Mucosa of rectum (tissue), 2 donors: ENCODE data around the gene SPATA6L.
"Not testable (repeated sequence)": the region's sequence is repeated elsewhere in the genome, so short reads cannot be mapped to it uniquely, and the experiment has no call there.

Source experiments
- H3K27ac ChIP-seq, 2 donors: one replicate each; pipeline ENCODE4 v1.7.0; 2013; ENCODE audit warnings: inconsistent platforms in 2 of 2, low read depth in 2 of 2, low read length in 2 of 2
- H3K27me3 ChIP-seq, 2 donors: one replicate each; pipeline ENCODE4 v1.7.0; 2013; ENCODE audit warnings: low read length in 2 of 2; ENCODE audit not compliant: control insufficient read depth in 2 of 2, insufficient read depth in 2 of 2
- H3K36me3 ChIP-seq, 2 donors: one replicate each; pipeline ENCODE4 v1.7.0; 2013; ENCODE audit warnings: low read length in 2 of 2; ENCODE audit not compliant: control insufficient read depth in 2 of 2, insufficient read depth in 2 of 2
- H3K4me1 ChIP-seq, 2 donors: one replicate each; pipeline ENCODE4 v1.7.0; 2013; ENCODE audit warnings: low read length in 2 of 2, mild to moderate bottlenecking in 1 of 2; ENCODE audit not compliant: control insufficient read depth in 2 of 2, insufficient read depth in 2 of 2
- H3K4me3 ChIP-seq, 2 donors: one replicate each; pipeline ENCODE4 v1.7.0; 2013; ENCODE audit warnings: low read length in 2 of 2
- H3K9ac ChIP-seq, 2 donors: one replicate each; pipeline ENCODE4 v1.7.0; 2013; ENCODE audit warnings: low read length in 2 of 2, low read depth in 1 of 2, mild to moderate bottlenecking in 1 of 2
- H3K9me3 ChIP-seq, 2 donors: one replicate each; pipeline ENCODE4 v1.7.0; 2013; ENCODE audit warnings: low read length in 2 of 2; ENCODE audit not compliant: control insufficient read depth in 2 of 2
- donor health status: healthy.
- donor health status: Normal muscosa, but diverticular disease.

Gene SPATA6L

DNA sequence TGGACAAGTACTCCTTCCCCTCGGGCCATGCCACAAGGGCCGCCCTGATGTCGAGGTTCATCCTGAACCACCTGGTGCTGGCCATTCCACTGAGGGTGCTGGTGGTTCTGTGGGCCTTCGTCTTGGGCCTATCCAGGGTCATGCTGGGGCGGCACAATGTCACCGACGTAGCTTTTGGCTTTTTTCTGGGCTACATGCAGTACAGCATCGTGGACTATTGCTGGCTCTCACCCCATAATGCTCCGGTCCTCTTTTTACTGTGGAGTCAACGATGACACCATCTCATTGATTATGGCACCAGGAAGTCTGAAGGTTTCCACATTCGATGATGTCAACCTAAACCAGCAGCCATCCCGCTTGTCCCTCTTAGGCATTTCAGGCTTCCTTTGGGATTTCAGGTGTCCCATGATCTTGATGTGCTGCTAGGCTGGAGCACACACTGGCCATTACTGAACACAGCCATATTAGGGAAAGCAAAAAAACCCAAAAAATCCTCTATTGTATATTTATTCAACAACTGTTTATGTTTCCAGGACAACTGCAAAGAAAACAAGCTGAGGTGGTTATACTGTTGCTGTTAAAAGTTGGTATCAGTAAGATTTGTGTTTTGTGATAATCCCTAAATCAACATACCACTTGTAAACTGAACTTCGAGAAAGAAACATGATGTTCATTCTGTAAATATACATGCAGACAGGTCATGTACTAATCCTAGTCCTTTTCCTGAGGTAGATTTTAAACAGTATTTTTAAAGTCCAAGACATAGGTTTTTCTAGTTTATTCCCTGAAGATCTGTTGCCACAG is 3.1 kb downstream of the SPATA6L start:
- Histone ChIP-seq H3K9ac (peak overlapping the region; percentile 74 to 93), H3K27ac (peak overlapping the region; percentile 91 to 93)

DNA sequence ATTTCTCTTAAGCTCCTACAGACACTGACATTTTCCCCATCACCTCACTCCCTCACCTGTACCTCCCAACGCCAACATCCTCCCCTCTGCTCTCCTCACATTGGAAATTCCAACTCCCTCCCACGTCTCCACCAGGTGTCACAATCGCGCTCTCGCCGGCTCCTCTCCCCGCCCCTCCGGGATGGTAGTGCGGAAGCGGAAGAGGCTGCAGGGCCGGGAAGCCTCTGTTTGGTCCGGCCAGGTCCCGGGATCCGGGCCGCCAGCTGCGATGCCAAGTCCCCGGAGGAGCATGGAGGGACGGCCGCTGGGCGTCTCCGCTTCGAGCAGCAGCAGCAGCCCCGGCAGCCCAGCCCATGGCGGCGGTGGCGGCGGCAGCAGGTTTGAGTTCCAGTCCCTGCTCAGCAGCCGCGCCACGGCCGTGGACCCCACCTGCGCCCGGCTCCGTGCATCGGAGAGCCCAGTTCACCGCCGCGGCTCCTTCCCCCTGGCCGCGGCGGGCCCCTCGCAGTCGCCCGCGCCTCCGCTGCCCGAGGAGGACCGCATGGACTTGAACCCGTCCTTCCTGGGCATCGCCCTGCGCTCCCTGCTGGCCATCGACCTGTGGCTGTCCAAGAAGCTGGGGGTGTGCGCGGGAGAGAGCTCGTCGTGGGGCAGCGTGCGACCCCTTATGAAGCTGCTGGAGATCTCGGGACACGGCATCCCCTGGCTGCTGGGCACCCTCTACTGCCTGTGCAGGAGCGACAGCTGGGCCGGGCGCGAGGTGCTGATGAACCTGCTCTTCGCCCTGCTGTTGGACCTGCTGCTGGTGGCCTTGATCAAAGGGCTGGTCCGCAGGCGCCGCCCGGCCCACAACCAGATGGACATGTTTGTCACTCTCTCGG is 3.9 kb downstream of the SPATA6L start, which contains the start of gene PLPP6:
TSS of gene PLPP6 (plus strand) at position 187 of the 881 bp plus-strand sequence. CDS start at position 269, 82 bp downstream.
- Histone ChIP-seq H3K9me3 (no peaks in the 10 kb centered on the region), H3K27me3 (no peaks in the 10 kb centered on the region), H3K4me1 (peaks cover 25 to 30% of the 10 kb centered on the region in 2 donors), H3K36me3 (no peaks in the 10 kb centered on the region), H3K9ac (peak within 1 kb of the TSS; percentile 74 to 93), H3K27ac (peak within 1 kb of the TSS; percentile 91 to 93), H3K4me3 (peak within 1 kb of the TSS; percentile 86 to 93)

More for the DNA sequence above, 3.1 kb downstream of the SPATA6L start:
- Histone ChIP-seq H3K36me3 (no peaks in the 10 kb centered on the region), H3K4me1 (peaks cover 25 to 30% of the 10 kb centered on the region in 2 donors), H3K27me3 (no peaks in the 10 kb centered on the region), H3K9me3 (no peaks in the 10 kb centered on the region), H3K4me3 (peak overlapping the region; percentile 86 to 93)

GRCh38 chr9:4661611-4662010 is 4.7 kb downstream of the SPATA6L start:
- no peaks in the 10 kb centered on the region for H3K9me3 ChIP-seq
- H3K27me3 ChIP-seq, result no peaks in the 10 kb centered on the region
- peak overlapping the region in 1 of 2 donors; percentile 93 for H3K27ac ChIP-seq
- peaks cover 25 to 30% of the 10 kb centered on the region in 2 donors for H3K4me1 ChIP-seq
- H3K4me3 ChIP-seq, result peak overlapping the region; percentile 86 to 93
- H3K9ac ChIP-seq, result peak overlapping the region in 1 of 2 donors; percentile 93
- no peaks in the 10 kb centered on the region for H3K36me3 ChIP-seq

GRCh38 chr9:4661165-4661564 is 5.1 kb downstream of the SPATA6L start:
- Histone ChIP-seq H3K4me1 (peaks cover 25 to 30% of the 10 kb centered on the region in 2 donors), H3K9me3 (no peaks in the 10 kb centered on the region), H3K4me3 (no peak overlapping the region), H3K27ac (no peak overlapping the region), H3K9ac (no peak overlapping the region), H3K27me3 (no peaks in the 10 kb centered on the region), H3K36me3 (no peaks in the 10 kb centered on the region)

DNA sequence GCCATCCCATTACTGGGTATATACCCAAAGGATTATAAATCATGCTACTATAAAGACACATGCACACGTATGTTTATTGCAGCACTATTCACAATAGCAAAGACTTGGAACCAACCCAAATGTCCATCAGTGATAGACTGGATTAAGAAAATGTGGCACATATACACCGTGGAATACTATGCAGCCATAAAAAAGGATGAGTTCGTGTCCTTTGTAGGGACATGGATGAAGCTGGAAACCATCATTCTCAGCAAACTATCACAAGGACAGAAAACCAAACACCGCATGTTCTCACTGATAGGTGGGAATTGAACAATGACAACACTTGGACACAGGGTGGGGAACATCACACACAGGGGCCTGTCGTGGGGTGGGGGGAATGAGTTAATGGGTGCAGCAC is 5.6 kb downstream of the SPATA6L start:
- not testable (repeated sequence) for H3K27me3 ChIP-seq, H3K36me3 ChIP-seq, H3K9ac ChIP-seq, H3K4me3 ChIP-seq, H3K27ac ChIP-seq, H3K9me3 ChIP-seq
- peaks cover 25 to 28% of the 10 kb centered on the region in 2 donors for H3K4me1 ChIP-seq

DNA sequence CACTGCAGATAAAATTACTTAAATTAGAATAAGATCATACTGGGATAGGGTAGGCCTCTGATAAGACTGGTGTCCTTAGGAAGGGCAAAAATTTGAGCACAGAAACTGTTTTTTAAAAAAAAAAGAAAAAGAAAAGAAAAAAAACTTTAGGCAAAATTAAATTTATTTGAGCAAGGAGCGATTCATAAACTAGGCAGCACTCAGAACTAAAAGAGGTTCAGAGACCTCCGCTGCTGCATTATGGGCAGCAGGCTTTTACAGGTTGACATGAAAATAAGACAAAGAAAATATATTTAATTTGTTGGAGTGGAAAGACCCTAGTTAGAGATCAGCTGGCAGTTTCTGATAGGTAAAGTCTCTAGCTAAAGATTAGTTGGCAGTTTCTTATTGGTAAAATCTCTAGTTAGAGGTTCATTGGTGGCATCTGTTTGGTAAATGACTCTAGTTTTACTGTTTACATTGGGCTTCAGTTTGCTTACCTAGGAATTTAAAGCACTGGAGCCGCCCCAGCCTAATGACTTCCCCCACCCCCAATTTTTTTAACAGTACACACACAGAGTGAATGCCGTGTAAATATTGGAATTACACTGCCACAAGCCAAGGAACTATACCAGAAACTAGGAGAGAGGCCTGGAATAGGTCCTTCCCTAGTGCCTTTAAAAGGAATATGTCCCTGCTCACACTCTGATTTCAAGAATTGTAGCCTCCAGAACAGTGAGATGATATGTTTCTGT is 8.7 kb downstream of the SPATA6L start:
- H3K27me3 ChIP-seq, result no peaks in the 10 kb centered on the region
- no peaks in the 10 kb centered on the region for H3K9me3 ChIP-seq
- no peaks in the 10 kb centered on the region for H3K36me3 ChIP-seq
- no peak overlapping the region for H3K4me3 ChIP-seq
- H3K9ac ChIP-seq, result no peak overlapping the region
- peaks cover 0 to 2% of the 10 kb centered on the region in 2 donors for H3K4me1 ChIP-seq
- no peak overlapping the region for H3K27ac ChIP-seq

DNA sequence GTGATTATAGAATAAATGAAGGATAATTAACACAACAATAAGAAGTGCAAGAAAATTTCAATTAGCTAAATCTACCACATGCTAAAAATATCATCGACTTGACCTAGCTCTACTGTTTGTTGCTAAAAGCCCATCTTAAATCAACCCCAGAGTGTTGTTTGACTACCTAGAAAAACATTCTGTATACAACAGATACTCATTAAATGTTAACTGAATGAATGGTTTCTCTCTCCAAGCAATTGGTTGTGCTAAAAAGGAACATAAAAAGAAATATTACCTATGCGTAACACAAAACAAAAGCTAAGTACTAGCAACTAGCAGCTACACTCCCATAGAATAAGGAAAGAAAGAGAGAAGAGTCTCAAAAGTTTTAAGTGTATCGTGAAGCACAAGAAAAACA is 9.7 kb downstream of the SPATA6L start:
- no peak overlapping the region for H3K4me3 ChIP-seq
- H3K36me3 ChIP-seq, result no peaks in the 10 kb centered on the region
- no peaks in the 10 kb centered on the region for H3K4me1 ChIP-seq
- no peaks in the 10 kb centered on the region for H3K9me3 ChIP-seq
- H3K27ac ChIP-seq, result no peak overlapping the region
- no peaks in the 10 kb centered on the region for H3K27me3 ChIP-seq
- no peak overlapping the region for H3K9ac ChIP-seq

DNA sequence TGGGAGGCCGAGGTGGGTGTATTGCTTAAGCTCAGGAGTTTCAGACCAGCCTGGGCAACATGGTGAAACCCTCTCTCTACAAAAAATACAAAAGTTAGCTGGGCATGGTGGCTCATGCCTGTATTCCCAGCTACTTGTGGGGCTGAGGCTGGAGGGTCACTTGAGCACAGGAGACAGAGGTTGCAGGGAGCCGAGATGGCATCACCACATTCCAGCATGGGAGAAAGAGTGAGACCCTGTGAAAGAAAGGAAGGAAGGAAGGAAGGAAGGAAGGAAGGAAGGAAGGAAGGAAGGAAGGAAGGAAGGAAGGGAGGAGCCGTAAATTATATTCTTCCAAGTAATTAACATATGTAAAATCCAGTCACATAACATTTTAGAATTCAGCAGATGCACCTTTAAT is 10.1 kb downstream of the SPATA6L start:
- H3K36me3 ChIP-seq, H3K27me3 ChIP-seq, H3K4me3 ChIP-seq, H3K9ac ChIP-seq, H3K27ac ChIP-seq, H3K4me1 ChIP-seq, H3K9me3 ChIP-seq: not testable (repeated sequence)

DNA sequence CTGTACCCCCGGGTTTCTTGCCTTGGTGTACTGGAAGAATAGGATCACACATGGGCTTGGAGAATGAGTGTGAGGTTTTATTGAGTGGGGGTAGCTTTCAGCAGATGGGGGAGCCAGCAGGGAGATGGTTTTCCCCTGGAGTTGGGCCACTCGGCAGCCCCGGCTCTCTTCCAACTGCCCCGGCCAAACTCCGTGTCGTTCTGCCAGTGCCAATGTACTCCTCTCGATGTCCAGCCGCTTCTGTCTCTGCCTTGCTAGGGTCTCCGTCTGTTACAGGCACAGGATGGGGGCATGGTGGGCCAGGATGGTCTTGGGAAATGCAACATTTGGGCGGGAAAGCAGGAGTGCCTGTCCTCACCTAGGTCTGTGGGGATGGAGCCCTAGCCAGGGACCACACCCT is 11.7 kb downstream of the SPATA6L start:
- Histone ChIP-seq H3K9ac (no peak overlapping the region), H3K27me3 (no peaks in the 10 kb centered on the region), H3K27ac (no peak overlapping the region), H3K4me3 (no peak overlapping the region), H3K4me1 (no peaks in the 10 kb centered on the region), H3K36me3 (no peaks in the 10 kb centered on the region), H3K9me3 (no peaks in the 10 kb centered on the region)
